HG02870 (cell line): Measurements from ENCODE around the gene FBLN1.
"Not testable (repeated sequence)": the region's sequence is repeated elsewhere in the genome, so short reads cannot be mapped to it uniquely, and the experiment has no call there.

ENCODE experiments used
- ATAC-seq: cut with Tn5 transposase; IDR thresholded peaks from one replicate; pipeline ENCODE4 v1.9.1; 2021; ENCODE audit warnings: mild to moderate bottlenecking, moderate library complexity; ENCODE audit not compliant: unreplicated experiment

FBLN1 gene

DNA sequence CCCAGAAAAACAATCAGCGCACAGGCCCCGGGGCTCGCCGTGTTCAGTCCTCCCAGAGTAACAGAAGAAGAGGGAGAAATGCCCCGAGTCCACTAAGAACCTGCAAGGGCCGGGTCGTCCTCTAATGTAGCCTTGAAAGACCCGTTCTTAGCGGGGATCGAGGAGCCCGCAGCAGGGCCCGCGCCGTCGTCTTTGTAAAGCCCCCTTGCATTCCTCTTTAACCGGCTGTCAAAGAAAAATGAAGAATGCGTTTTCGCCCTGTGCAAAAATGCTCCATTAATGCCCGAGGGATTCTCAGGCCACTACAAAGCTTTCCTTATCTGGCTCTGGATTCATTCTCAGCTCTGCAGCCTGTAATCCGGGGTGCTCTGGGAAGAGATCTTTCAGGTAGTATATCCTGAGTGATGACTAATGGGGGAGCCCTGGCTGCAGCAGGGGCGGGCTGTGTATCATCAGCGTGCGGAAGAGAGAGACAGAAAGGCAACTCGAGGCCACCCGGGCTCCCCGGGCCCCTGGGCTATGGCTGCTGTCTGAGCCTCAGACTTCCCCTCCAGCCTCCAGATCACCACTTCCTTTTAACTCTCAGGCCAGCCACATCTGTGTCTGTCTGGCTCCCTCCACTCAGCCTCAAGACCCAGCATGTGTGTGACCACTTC is 78.2 kb downstream of the FBLN1 start:
- ATAC-seq, result no peak

DNA sequence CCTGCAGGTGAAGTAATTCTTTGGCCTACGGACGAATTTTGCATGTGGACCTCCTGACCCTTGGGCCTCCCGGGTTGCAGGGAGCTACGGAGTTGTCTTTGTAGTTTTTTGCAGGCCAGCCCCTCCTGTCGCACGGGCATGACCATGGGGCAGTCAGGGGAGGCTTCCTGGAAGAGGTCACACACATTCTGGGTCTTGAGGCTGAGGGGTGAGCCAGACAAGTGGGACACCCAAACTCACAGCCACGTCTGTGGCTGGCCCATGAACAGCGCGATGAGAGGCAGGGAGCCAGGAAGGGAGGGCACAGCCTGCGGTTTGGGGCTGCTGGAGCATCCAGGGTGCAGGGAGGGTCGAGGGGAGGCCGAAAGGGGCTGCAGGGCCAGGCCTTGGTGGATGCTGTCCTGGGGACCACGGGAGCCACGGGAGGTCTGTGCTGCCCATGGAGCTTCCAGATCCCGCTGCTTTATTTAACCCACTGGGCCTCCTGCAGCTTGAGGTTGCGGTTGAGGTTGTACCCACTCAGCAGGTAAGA is 78.9 kb downstream of the FBLN1 start:
- no peak for ATAC-seq

DNA sequence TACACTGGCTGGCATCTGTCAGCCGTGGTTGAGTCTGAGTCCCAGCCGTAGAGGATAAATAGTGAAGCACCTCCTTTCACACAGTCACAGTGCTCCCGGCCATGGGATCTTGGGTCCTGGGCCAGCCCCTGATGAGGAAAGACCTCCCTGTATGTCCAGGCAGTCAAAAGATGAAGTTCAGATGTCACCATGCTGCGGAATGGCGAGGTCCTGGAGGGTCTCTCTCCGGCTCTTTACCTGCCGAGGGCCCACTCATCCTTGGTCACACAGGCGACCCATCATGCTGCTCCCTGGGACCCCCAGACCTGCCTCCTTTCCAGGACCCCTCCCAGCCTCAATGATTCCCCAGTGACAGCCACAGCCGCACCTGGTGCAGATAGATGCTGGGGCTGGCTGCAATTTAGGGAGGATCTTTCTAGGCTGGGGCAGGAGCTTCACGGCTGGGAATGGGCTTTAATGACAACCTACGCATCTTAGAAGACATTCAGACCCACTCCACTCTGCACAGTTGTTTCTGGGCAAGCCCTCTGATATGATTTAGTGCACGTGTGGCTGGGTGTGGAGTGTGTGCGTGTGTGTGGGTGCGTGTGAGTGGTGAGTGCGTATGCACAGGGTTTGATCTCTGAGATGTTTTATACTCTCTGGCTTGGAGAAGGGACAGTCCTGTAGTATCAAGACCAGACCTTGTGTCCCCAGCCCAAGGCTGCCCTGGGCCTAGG is 79.7 kb downstream of the FBLN1 start:
- no peak for ATAC-seq

DNA sequence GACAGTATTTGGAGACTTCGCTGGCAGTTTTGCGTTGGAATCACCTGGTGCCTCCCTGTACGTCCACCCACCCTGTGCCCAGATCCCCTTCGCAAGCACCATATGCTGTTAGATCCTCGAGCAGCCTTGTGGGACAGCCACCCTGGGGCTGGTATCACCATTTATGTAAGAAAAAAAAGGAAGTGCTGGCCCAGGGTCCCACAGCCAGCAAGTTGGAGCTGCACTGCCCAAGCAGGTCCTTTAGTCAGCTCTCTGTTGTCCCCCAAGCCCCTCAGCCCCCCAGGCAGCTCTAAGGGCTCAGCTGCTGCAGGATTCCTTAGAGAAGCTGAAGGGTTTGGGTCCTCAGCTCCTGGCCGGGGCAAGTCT is 80.3 kb downstream of the FBLN1 start:
- no peak for ATAC-seq

DNA sequence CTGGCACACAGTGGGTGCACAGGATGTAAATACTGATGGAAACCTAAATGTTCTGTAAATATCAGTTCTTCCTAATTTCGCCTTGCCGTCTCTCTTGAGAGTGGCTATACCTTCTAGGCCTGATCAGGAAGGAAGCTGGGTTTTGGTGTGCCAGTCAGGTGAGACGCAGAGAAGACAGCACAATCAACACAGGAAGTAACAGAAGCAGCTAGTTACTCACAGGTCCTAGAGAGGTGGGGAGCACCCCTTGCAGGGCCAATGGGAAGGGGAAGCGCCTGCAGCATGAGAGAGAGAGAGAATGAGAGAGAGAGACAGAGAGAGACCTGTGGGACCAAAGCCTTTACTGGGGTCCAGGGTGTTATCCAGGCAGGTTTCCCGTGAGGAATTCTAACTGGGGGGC is 80.8 kb downstream of the FBLN1 start:
- no peak for ATAC-seq

DNA sequence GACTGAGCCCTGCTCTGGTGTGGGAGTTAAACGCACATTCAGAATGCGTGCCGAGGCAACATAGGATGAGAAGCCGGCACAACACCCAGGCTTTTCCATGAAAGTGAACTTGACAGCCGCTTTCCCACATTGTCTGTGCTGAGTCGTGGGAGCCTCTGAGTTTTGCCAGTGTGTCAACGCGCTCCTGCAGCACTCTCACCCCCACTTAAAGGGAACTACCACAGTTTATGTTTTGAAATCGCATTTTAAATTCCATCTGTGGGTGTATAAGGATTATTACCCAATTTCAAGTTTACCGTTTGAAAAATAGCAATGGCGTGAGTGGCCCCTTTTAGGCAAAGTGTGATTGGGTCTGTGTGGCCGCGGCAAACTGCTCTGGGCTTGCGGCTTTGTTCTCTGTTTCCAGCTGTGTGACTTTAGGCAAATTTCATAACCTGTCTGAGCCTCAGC is 81.5 kb downstream of the FBLN1 start:
- ATAC-seq, result no peak

DNA sequence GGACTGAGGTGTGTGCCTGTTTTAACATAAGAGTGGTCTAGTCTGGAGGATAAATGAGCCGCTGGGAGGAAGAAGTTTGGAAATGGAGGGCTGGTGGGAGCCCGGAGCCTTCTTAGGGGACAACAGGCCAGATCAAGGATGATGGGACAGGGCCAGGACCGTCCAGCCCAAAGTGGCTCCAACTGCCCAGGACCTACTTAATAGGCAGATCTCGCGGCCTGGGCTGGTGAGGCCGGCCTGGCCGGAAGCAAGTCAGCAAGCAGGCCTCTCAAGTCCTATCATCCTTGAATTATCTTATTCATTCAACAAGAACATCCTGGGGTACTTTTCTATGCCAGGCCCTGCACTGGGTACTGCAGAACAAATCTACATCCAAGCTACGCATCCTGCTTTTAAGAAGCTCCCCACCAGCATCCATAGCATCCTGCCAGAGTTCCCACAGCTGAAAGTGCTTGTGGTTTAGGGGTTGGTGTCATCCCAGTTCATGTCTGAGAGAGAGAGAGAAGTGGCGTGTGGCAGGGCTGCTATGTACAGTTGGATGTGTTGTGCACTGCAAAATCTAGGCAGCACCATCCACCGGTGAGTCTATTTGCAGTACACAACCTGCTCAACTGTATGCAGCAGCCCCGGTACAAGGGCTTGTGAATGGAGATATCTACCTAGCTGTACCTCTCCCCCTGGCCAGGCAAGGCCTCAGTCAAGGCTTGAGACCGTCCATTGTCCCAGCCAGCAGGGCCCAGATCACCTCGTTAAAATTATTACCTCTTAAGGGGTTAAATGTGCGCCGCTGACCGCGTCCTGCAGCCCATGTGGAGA is 82.1 kb downstream of the FBLN1 start:
- no peak for ATAC-seq

DNA sequence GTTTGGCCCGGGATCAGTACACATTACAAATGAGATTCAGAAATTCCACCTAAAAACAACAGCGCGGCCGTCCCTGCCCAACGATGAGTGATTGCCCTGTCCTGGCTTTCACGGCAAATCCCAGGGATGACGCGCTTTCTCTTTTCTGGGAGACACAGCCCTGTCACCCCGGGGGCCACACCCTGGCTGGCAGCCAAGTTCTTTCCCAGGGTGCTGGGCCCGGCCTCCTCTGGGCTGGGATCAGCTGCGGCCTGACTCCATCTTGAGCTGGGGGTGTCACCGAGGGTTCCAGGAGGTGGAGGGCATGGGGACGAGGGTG is 82.7 kb downstream of the FBLN1 start:
- no peak for ATAC-seq

DNA sequence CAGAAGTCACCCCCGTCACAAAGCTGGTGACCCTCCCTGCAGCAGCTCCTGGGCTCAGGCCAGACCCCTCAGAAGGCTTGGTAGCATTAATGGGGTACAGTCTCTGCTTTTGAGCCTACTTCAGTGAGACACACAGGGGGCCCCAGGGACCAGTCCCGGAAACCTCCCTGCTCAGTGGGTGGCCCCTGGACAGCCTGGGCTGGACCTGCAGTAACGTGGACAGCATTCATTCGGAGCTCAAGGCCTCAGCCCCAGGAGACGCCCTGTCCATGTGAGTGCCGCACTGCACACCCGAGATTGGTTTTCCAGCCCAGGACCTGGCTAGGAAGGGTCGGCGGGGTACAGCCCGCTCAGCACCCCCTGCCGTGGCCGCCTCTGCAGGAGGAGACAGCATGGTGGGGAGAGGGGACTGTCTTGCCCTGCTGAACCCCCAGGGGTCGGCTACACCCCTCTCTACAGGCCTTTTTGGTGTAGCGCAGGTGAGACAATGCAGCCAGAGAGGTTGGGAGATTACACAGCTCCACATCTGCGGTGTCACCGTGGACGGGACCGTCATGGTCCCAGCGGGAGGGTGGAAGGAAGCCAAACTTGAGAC is 83.4 kb downstream of the FBLN1 start:
- no peak for ATAC-seq

DNA sequence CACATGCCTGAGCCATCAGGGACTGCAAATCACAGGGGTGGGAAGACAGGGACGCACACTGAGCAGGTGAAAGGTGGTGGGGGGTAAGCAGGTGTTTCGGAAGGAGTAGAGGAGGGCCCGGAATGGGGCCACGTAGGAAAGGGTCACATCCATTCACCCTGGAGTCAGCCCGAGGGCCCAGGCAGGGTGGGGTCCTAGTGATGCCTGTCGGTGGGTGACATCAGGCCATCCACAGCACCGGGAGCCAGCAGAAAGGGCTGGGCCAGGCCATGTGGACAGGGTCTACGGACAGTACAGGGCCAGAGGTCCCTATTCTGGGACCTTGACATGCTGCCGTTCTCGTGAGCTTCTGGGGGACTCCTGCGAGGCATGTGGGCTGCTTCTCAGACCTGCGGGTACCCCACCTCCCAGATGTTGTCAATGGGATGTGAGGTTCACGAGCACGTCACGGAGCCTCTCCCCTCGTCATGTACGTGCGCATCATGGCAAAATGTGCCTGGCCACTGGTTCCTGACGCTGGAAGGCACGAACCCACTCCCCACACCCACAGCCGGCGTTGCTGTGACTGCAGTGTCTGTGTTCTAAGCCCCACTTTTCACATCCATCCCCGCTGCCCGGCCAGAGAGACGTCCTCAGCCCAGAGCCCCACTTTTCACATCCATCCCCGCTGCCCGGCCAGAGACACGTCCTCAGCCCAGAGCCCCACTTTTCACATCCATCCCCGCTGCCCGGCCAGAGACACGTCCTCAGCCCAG is 84.1 kb downstream of the FBLN1 start:
- no peak for ATAC-seq

DNA sequence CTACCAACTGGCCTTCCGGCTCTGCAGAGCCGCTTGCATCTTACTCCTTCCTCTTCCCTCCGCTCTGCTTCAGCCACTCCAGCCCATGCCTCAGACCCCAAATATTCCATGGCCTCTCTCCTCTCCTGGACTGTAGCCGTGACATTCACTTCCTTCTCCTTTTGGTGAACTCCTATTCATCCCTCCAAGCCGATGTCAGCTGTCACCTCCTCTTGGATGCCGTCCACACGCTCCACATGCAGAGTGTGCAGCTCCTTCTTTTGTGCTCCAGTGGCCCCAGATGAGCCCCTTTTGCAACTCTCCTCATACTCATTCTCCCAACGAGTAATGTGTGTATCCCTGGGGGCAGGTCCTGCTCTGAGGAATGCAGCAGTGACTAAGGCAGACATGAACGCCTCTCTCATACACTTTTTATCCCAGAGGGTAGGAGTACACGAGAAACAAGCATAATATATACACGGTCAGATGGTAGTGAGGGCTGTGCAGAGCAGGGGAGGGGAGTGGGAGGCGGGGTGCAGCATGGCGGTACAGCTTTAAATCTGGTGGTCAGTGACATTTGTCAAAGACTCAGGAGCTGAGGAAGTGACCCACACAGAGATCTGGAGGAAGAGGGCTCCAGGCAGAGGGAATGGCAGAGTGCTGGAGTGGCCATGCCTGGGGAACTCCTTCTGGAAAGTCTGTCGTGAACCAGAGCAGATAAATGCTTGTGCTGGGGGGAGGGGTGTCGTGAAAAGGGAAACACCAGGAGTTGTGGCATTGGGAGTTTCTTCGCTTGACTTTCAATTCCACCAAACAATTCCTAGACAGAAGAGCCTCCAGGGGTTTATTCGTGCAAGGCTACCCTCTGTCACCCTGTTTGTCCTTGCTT is 85.2 kb downstream of the FBLN1 start:
- no peak for ATAC-seq

DNA sequence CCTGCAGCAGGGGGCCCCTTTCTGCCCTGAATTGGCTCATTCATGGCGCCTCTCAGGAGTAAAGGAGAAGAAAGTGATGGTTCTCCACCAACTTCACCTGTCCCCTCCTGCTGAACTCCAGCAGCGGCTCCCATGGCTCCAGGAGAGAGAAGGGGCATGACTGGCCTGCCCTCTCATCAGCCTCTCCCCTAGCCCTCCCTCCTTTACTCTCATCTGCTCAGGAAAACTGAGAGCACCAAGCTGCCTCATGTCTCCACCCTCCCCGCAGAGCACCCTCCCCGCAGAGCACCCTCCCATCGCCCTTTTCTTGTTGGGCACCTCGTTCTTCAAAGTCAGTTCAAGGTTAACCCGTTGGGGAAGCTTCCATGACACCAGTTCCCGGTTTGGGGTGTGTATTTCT is 86.9 kb downstream of the FBLN1 start:
- ATAC-seq, result no peak

DNA sequence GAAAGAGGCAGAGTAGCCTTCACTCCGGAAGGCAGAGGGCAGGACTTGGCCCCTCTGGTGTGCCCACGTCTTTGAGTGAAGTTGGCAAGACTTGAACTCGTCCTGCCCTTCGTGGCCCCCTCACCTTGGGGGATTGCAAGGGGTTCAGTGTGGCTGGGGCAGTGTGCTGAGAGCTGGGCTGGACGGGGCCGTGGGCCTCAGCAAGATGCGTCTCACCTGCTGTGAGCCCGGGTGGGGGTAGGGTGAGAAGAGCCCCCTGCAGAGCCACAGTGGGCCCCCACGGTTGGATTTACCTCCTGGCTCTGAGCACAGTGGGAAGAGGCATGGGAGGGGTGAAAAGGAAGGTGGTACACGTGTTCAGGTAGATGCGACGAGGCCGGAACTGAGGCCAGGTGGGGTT is 87.6 kb downstream of the FBLN1 start:
- no peak for ATAC-seq

DNA sequence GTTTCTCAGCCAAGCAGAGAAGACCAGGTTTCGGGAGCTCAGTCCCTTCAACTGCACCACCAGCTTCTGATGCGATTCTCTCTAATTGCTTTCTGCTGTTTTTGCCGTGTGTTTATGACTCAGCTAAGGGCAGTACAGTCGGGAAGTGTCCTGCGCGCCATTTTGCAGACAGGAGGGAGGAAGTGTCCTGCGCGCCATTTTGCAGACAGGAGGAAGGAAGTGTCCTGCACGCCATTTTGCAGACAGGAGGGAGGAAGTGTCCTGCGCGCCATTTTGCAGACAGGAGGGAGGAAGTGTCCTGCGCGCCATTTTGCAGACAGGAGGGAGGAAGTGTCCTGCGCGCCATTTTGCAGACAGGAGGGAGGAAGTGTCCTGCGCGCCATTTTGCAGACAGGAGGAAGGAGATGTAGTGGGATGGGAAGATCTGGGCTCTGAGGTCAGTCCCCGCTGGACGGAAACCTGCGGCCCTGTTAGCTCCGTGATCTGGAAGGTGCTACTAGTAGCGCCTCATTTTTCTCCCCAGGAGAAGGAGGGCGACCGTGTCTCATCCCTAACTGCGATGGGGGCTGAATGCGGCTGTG is 89.0 kb downstream of the FBLN1 start:
- not testable (repeated sequence) for ATAC-seq

DNA sequence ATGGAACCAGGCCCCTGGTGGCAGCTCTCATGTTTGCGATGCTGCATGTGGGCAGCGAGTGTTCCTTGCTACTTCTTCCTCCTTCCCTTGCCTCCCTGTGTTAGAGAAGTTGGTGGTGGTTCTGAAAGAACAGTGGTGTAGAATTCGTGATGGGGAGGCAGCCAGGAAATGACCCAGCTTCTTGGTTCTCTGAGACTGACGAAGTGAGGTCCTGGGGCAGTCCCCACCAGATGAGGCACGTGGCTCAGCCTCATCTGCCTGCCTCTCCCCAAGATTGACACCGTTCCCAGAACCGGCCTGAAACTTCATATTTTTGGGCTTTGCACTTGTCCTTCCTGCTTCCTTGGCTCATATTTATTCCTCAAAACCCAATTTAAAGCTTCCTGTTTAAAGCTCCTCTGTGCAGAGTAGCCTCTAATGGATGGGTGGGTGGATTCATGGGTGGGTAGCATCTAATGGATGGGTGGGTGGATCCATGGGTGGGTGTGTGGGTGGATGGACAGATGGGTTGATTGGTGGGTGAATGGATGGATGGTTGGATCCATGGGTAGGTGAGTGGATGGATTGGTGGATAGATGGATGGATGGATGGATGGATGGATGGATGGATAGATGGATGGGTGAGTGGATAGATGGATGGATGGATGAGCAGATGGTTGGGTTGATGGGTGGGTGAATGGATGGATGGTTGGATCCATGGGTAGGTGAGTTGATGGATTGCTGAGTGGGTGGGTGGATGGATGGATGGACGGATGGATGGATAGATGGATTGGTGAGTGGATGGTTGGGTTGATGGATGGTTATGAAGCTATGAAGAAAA is 91.6 kb downstream of the FBLN1 start:
- no peak for ATAC-seq

DNA sequence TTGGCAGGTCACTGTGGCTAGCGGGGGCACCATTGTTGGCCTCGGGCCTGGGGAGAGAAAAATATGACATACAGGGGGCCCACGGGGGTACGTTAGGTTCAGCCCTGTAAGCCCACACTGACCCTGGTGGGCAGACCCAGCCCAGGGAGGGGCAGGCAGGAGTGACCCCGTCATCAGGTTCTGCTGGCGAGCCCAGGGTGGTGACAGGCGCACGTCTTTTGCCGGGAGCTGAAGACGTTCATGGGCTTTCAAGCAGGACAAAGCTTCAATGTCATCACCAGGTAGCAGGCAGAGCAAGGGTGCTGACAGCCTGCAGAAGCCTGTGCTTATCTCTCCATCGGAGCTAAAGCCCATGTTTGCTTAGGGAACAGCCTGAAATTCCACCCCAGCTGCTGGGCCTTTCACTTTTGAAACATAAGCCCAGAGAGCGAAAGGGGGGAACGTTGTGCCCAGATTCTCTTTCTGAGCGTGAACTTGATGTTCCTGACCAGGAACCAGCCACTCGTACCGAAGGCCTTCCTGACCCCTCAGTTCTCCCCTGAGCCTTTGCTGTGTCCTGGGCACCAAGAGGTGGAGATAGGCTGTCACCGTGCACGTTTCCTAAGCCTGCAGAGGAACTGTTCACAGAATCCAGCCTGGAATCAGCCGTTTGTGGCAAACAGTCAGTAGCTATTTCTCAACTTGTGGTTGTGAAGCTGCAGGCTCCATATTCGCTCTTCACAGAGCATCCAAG is 94.9 kb downstream of the FBLN1 start:
- no peak for ATAC-seq

DNA sequence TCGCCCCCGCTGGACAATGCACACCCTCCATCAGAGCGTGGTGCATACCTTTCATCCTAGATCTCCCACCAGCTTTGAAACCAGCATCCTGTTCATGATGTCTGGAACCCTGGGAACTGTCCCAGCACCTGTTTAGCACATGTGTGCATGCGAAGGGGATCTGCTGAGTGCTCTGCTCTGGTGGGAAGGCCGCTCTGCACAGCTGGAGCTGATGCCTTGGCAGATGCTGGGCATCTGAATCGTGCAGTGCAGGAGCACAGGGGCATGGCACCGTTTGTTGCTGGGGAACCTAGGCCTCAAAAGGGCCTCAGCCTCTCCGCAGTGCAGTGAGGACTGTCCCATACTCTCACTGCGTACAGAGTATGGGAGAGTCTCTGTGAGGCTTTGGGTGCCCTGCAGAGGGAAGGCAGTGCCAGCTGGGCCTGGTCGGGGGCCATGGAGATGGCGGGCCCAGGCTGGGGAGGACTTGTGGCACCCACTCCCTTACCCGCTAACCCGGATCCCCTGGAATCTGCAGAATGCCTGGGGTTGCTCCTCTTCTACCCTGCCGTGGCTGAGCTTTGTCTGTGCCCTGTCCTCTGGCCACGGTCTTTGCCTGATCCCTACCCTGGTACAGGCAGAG is 96.0 kb downstream of the FBLN1 start:
- no peak for ATAC-seq
